Tibial nerve (tissue), 4 donors: ENCODE measurements around the gene ZBTB21. TPM values are rescaled to one million over a fixed set of nuclear protein-coding genes. Genes with fewer than 3 reads are reported as not detected.

ENCODE experiments used
- DNase-seq, 2 donors: peaks; one replicate each; pipeline ENCODE4 v3.0.0-alpha.2; 2019; ENCODE audit warnings: low spot score in 2 of 2
- H3K27ac ChIP-seq, 4 donors: fragments of 200-600 bp; sonication (generic) in 3 of 4; one replicate each; pipeline ENCODE4 v1.5.1; 2017 to 2019; ENCODE audit warnings: mild to moderate bottlenecking in 1 of 4
- H3K27me3 ChIP-seq, 2 donors: fragments of 200-600 bp; sonication (generic) in 1 of 2; one replicate each; pipeline versions ENCODE4 v1.5.1 to v1.6.0; 2017 to 2019
- H3K36me3 ChIP-seq, 3 donors: fragments of 200-600 bp; sonication (generic); one replicate each; pipeline ENCODE4 v1.5.1; 2018 to 2019
- H3K4me1 ChIP-seq, 4 donors: fragments of 200-600 bp; sonication (generic) in 3 of 4; one replicate each; pipeline ENCODE4 v1.5.1; 2017 to 2019
- H3K4me3 ChIP-seq, 4 donors: fragments of 200-600 bp; sonication (generic) in 3 of 4; one replicate each; pipeline ENCODE4 v1.5.1; 2017 to 2019; ENCODE audit warnings: mild to moderate bottlenecking in 1 of 4, moderate library complexity in 1 of 4
- H3K9me3 ChIP-seq, 4 donors: fragments of 200-600 bp; sonication (generic) in 3 of 4; one replicate each; pipeline ENCODE4 v1.5.1; 2017 to 2019
- CTCF ChIP-seq, 5 experiments: fragments of 200-600 bp in 3 of 5; fragments of 450-650 bp in 2 of 5; sonication (generic) in 3 of 5; IDR thresholded peaks; one replicate each; pipeline ENCODE4 v1.5.1; 2016 to 2019; ENCODE audit warnings: antibody characterized with exemption in 5 of 5, mild to moderate bottlenecking in 3 of 5, moderate library complexity in 2 of 5
- EP300 ChIP-seq, 2 donors: sonication (generic); formaldehyde crosslinking; IDR thresholded peaks; one replicate each; pipeline ENCODE4 v1.6.1; 2017; ENCODE audit warnings: antibody characterized with exemption in 2 of 2, mild to moderate bottlenecking in 1 of 2
- POLR2A ChIP-seq, 2 donors: fragments of 450-650 bp; IDR thresholded peaks; one replicate each; pipeline ENCODE4 v1.6.1; 2017; ENCODE audit warnings: antibody characterized with exemption in 2 of 2, mild to moderate bottlenecking in 2 of 2, moderate library complexity in 2 of 2
- WGBS, 2 donors: methylation state at CpG; one replicate each; pipeline ENCODE4 v1.1.5; 2018; 5-methylcytosine and 5-hydroxymethylcytosine counted together
- total RNA-seq, 4 donors: library from RNA; depleted of rRNA; stranded (reverse); fragments of >200 nt; gene quantifications; one replicate each; pipeline ENCODE4 v1.1.0, GENCODE V29; 2016

The ZBTB21 gene
- total RNA-seq, 4 donors from 2014 or later, result 9.4 to 13.8 (median 10.6) TPM

GRCh38 chr21:42036313-42036712 lies 26.2 kb upstream of the ZBTB21 start:
- H3K9me3 ChIP-seq, result no peaks in the 10 kb centered on the region
- H3K27ac ChIP-seq, result no peak overlapping the region
- H3K27me3 ChIP-seq, result no peaks in the 10 kb centered on the region
- no peak overlapping the region for H3K4me3 ChIP-seq
- TF ChIP-seq CTCF (IDR thresholded peaks at IDR 0.05) (no peak), POLR2A (IDR thresholded peaks at IDR 0.05) (no peak), EP300 (IDR thresholded peaks at IDR 0.05) (no peak)
- H3K36me3 ChIP-seq, result no peaks in the 10 kb centered on the region
- 82 to 91% methylated on average over 2 of the region's 2 CpGs for WGBS, 2 donors
- H3K4me1 ChIP-seq, result peaks cover 0 to 9% (median 0%) of the 10 kb centered on the region in 4 donors
- no peak for DNase-seq

- no peak overlapping the region for H3K27ac ChIP-seq
- no peak for DNase-seq
- TF ChIP-seq EP300 (IDR thresholded peaks at IDR 0.05) (no peak), POLR2A (IDR thresholded peaks at IDR 0.05) (no peak), CTCF (IDR thresholded peaks at IDR 0.05) (no peak)
- no peak overlapping the region for H3K4me3 ChIP-seq
- no peaks in the 10 kb centered on the region for H3K4me1 ChIP-seq
- 79 to 88% methylated on average over 2 to 3 of the region's 3 CpGs for WGBS, 2 donors
- H3K9me3 ChIP-seq, result no peaks in the 10 kb centered on the region
- H3K36me3 ChIP-seq, result no peaks in the 10 kb centered on the region
- no peaks in the 10 kb centered on the region for H3K27me3 ChIP-seq
Measured at GRCh38 chr21:42032968-42033367, 22.8 kb upstream of the ZBTB21 start.

- Histone ChIP-seq H3K27ac (no peak overlapping the region), H3K9me3 (no peaks in the 10 kb centered on the region), H3K4me1 (no peaks in the 10 kb centered on the region), H3K27me3 (no peaks in the 10 kb centered on the region), H3K36me3 (no peaks in the 10 kb centered on the region), H3K4me3 (no peak overlapping the region)
- no peak for DNase-seq
- TF ChIP-seq POLR2A (IDR thresholded peaks at IDR 0.05) (no peak), CTCF (IDR thresholded peaks at IDR 0.05) (no peak), EP300 (IDR thresholded peaks at IDR 0.05) (no peak)
- 92 to 95% methylated on average over 2 of the region's 2 CpGs for WGBS, 2 donors
Measured at GRCh38 chr21:42032266-42032665, 22.1 kb upstream of the ZBTB21 start.

- H3K27me3 ChIP-seq, result no peaks in the 10 kb centered on the region
- no peaks in the 10 kb centered on the region for H3K36me3 ChIP-seq
Measured at GRCh38 chr21:42031816-42032215, 21.7 kb upstream of the ZBTB21 start.

GRCh38 chr21:42031241-42031640 lies 21.1 kb upstream of the ZBTB21 start:
- Histone ChIP-seq H3K9me3 (no peaks in the 10 kb centered on the region), H3K27me3 (no peaks in the 10 kb centered on the region), H3K4me3 (no peak overlapping the region), H3K36me3 (no peaks in the 10 kb centered on the region), H3K27ac (no peak overlapping the region), H3K4me1 (no peaks in the 10 kb centered on the region)
- no peak for TF ChIP-seq CTCF (IDR thresholded peaks at IDR 0.05)
- TF ChIP-seq EP300 (IDR thresholded peaks at IDR 0.05), result no peak
- TF ChIP-seq POLR2A (IDR thresholded peaks at IDR 0.05), result no peak
- 75 to 85% methylated on average over 9 of the region's 9 CpGs for WGBS, 2 donors
- no peak for DNase-seq

More at GRCh38 chr21:42031816-42032215, 21.7 kb upstream of the ZBTB21 start:
- Histone ChIP-seq H3K9me3 (no peaks in the 10 kb centered on the region), H3K27ac (no peak overlapping the region), H3K4me1 (no peaks in the 10 kb centered on the region), H3K4me3 (no peak overlapping the region)
- no peak for DNase-seq
- TF ChIP-seq CTCF (IDR thresholded peaks at IDR 0.05) (no peak), POLR2A (IDR thresholded peaks at IDR 0.05) (no peak), EP300 (IDR thresholded peaks at IDR 0.05) (no peak)
- 79 to 87% methylated on average over 4 of the region's 4 CpGs for WGBS, 2 donors
